ENCODE measurements around the gene PKNOX2.

PKNOX2 gene

GRCh38 chr11:125455851-125456250 is 291.3 kb downstream of the PKNOX2 start:
- no peak for DNase-seq

- no peak for DNase-seq
Measured at GRCh38 chr11:125457814-125458343, 293.3 kb downstream of the PKNOX2 start.

GRCh38 chr11:125460275-125460674 is 295.7 kb downstream of the PKNOX2 start:
- no peak for DNase-seq

- no peak for DNase-seq
Measured at GRCh38 chr11:125463590-125464269, 299.2 kb downstream of the PKNOX2 start.

GRCh38 chr11:125464270-125464662 is 299.7 kb downstream of the PKNOX2 start:
- DNase-seq = no peak

- DNase-seq = no peak
Measured at GRCh38 chr11:125464666-125465065, 300.1 kb downstream of the PKNOX2 start.

GRCh38 chr11:125465255-125465654 is 300.7 kb downstream of the PKNOX2 start:
- DNase-seq = no peak

- no peak for DNase-seq
Measured at GRCh38 chr11:125465701-125466100, 301.1 kb downstream of the PKNOX2 start.

GRCh38 chr11:125468025-125468424 is 303.5 kb downstream of the PKNOX2 start:
- no peak for DNase-seq

GRCh38 chr11:125468852-125469251 is 304.3 kb downstream of the PKNOX2 start:
- no peak for DNase-seq

- no peak for DNase-seq
Measured at GRCh38 chr11:125470355-125470754, 305.8 kb downstream of the PKNOX2 start.

GRCh38 chr11:125476721-125477120 is 312.2 kb downstream of the PKNOX2 start:
- DNase-seq = no peak

- no peak for DNase-seq
Measured at GRCh38 chr11:125479137-125479536, 314.6 kb downstream of the PKNOX2 start.

- no peak for DNase-seq
Measured at GRCh38 chr11:125481531-125481930, 317.0 kb downstream of the PKNOX2 start.

All from activated CD8-positive, alpha-beta memory T cell treated with anti-CD3 and anti-CD28 coated beads, Interleukin-2, amount 50 U/mL, for 4 hours (primary cell).